ENCODE results near the gene MTERF1.
"Not testable (repeated sequence)": the region's sequence is repeated elsewhere in the genome, so short reads cannot be mapped to it uniquely, and the experiment has no call there.

Gene MTERF1

DNA sequence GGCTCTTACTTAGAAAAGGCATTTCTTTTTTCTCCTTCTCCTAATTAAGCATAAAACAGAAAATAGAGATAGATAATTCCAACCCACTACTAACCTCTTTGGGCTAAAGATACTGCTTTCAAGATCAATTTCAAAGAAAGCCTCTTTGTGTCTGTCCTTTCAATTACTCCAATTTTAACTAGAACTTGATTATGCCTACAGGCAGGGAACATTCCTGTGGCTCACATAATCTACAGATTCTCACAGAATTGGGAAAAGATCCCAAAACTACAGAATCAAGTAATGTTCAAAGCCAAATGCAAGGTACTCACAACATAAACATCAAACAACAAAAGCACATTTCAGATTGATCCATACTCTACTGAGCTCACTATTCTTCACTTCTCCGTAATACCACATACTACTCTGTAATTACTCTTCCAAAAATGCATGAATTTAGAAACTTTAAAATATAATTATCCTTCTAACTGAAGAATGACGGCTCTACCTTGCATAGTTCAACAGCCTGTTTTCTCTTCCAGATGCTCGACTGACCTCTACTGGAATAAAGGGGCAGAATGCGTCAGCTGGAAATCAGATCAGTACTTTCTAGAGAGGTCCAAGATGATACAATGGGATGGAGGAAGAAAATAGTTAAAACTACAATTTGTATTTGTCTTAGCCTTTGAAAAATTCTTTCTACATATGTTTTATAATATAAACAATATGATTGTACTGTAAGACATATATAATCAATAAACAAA is 3.9 kb downstream of the MTERF1 start:
- peaks cover 24% of the 10 kb centered on the region for H3K36me3 ChIP-seq (ENCODE audit: control insufficient read depth, insufficient read depth, low read length, severe bottlenecking)
- peaks cover 22% of the 10 kb centered on the region for H3K4me1 ChIP-seq (ENCODE audit: control insufficient read depth, insufficient read depth, low read length)
- H3K4me3 ChIP-seq (ENCODE audit: low read length) = no peak overlapping the region
- H3K9me3 ChIP-seq (ENCODE audit: control insufficient read depth, low read length) = no peaks in the 10 kb centered on the region
- H3K9ac ChIP-seq (ENCODE audit: low read length) = peak overlapping the region; percentile 8
- no peaks in the 10 kb centered on the region for H3K27me3 ChIP-seq (replicated peaks; ENCODE audit: control insufficient read depth, insufficient read depth, low read length)
- DNase-seq (ENCODE audit: low read depth) = peak; percentile 70

DNA sequence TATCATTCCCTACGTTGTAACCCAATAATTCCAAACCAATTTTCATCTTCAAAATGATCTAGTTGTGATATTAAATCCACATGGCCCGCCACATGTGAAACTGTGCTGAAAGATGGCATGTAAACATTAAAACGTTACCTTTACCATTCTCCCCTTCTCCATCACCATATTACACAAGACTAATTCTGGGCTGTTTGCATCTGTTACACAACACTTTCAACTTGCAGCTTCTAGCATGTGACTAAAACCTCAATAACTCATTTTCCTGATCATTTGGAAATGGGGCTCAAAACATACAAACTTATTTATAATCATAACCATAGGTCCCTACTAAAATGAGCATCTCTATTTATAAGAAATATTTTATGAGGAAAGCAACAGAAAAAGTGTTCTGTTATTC is 4.7 kb downstream of the MTERF1 start:
- H3K9ac ChIP-seq (ENCODE audit: low read length) = no peak overlapping the region
- H3K36me3 ChIP-seq (ENCODE audit: control insufficient read depth, insufficient read depth, low read length, severe bottlenecking) = peaks cover 25% of the 10 kb centered on the region
- no peak overlapping the region for H3K4me3 ChIP-seq (ENCODE audit: low read length)
- no peaks in the 10 kb centered on the region for H3K27me3 ChIP-seq (replicated peaks; ENCODE audit: control insufficient read depth, insufficient read depth, low read length)
- H3K9me3 ChIP-seq (ENCODE audit: control insufficient read depth, low read length) = no peaks in the 10 kb centered on the region
- DNase-seq (ENCODE audit: low read depth) = peak; percentile 45
- peaks cover 22% of the 10 kb centered on the region for H3K4me1 ChIP-seq (ENCODE audit: control insufficient read depth, insufficient read depth, low read length)

DNA sequence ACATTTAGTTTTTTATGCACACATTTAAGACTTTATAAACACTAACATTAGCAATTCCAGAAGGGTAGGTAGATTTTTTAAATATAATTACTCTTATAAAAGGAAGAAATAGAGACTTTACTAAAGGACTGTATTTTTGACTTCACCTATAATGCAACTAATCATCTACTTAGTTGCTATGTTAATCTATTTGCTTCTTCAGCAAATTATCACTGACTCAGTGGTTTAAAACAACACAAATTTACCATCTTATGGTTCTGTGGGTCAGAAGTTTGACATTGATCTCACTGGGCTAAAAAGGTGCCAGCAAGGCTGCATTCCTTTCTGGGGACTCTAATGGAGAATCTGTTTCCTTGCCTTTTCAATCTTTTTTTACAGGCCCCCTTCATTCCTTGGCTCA is 7.6 kb downstream of the MTERF1 start:
- no peak overlapping the region for H3K4me3 ChIP-seq (ENCODE audit: low read length)
- no peaks in the 10 kb centered on the region for H3K9me3 ChIP-seq (ENCODE audit: control insufficient read depth, low read length)
- no peak overlapping the region for H3K9ac ChIP-seq (ENCODE audit: low read length)
- H3K4me1 ChIP-seq (ENCODE audit: control insufficient read depth, insufficient read depth, low read length) = peaks cover 11% of the 10 kb centered on the region
- H3K27me3 ChIP-seq (replicated peaks; ENCODE audit: control insufficient read depth, insufficient read depth, low read length) = no peaks in the 10 kb centered on the region
- peaks cover 30% of the 10 kb centered on the region for H3K36me3 ChIP-seq (ENCODE audit: control insufficient read depth, insufficient read depth, low read length, severe bottlenecking)
- no peak for DNase-seq (ENCODE audit: low read depth)

DNA sequence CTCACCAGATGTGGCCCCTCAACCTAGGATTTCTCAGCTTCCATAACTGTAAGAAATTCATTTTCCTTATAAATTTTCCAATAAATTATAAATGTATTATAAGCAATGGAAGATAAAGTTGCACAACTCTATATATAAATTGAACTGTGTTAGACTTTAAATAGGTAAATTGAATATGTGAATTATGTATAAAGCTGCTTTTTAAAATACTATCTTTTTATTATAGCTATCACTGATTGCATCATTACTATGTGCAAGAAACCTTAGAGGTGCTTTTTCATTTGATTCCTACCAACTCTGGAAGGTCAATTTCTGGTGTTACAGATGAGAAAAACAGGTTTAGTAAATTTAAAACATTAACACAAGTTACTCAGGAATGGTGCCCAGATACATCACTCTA is 8.4 kb downstream of the MTERF1 start:
- Histone ChIP-seq H3K4me1 (ENCODE audit: control insufficient read depth, insufficient read depth, low read length) (peaks cover 11% of the 10 kb centered on the region), H3K9me3 (ENCODE audit: control insufficient read depth, low read length) (no peaks in the 10 kb centered on the region), H3K27me3 (replicated peaks; ENCODE audit: control insufficient read depth, insufficient read depth, low read length) (no peaks in the 10 kb centered on the region), H3K9ac (ENCODE audit: low read length) (no peak overlapping the region), H3K4me3 (ENCODE audit: low read length) (no peak overlapping the region), H3K36me3 (ENCODE audit: control insufficient read depth, insufficient read depth, low read length, severe bottlenecking) (peaks cover 30% of the 10 kb centered on the region)
- DNase-seq (ENCODE audit: low read depth) = no peak

DNA sequence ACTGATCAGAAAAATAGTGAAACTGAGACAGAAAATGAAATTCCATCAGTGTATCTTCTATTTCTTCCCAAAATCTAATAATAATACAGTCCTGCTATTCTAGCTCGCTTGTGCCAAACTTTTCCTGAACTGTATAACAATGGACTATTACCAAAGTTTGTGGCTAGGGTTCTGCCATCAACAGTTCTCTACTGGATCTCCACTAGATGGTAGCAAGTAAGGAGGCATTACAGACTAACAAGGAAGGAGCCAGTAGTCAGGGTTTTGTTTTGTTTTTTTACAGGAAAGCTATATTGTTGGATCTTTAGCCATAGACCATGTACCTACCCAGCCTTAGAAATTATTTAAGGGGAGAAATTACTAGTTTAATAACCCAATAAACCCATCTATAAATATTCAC is 10.8 kb downstream of the MTERF1 start:
- no peaks in the 10 kb centered on the region for H3K4me1 ChIP-seq (ENCODE audit: control insufficient read depth, insufficient read depth, low read length)

DNA sequence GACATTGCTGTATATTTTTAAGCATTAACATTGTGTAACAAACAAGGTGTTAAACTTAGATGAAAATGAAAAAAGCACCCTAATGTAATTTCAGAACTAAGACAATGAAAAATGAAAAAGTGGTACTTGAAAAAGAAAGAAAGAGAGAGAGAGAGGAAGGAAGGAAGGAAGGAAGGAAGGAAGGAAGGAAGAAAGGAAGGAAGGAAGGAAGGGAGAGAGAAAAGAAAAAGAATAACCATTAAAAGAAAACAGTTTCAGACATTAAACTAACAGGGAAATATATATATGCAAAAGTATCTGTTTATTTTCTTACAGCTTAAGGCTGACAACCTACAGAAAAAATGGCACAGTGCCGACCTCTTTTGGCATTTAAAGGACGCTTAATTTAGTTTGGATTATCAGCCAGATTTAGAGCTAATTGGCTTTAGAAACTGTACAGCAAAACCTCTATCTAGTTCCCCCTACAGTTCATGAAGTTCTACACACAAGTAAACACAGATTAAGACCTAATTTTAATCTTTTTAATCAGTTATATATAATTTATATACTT is 13.8 kb downstream of the MTERF1 start:
- H3K4me3 ChIP-seq (ENCODE audit: low read length) = no peak overlapping the region
- no peaks in the 10 kb centered on the region for H3K9me3 ChIP-seq (ENCODE audit: control insufficient read depth, low read length)
- no peaks in the 10 kb centered on the region for H3K27me3 ChIP-seq (replicated peaks; ENCODE audit: control insufficient read depth, insufficient read depth, low read length)
- no peak overlapping the region for H3K9ac ChIP-seq (ENCODE audit: low read length)
- peaks cover 7% of the 10 kb centered on the region for H3K36me3 ChIP-seq (ENCODE audit: control insufficient read depth, insufficient read depth, low read length, severe bottlenecking)
- H3K4me1 ChIP-seq (ENCODE audit: control insufficient read depth, insufficient read depth, low read length) = no peaks in the 10 kb centered on the region
- DNase-seq (ENCODE audit: low read depth) = no peak

More for the DNA sequence above, 10.8 kb downstream of the MTERF1 start:
- no peak for DNase-seq (ENCODE audit: low read depth)
- H3K9me3 ChIP-seq (ENCODE audit: control insufficient read depth, low read length) = no peaks in the 10 kb centered on the region
- no peaks in the 10 kb centered on the region for H3K27me3 ChIP-seq (replicated peaks; ENCODE audit: control insufficient read depth, insufficient read depth, low read length)
- H3K36me3 ChIP-seq (ENCODE audit: control insufficient read depth, insufficient read depth, low read length, severe bottlenecking) = peaks cover 30% of the 10 kb centered on the region
- H3K9ac ChIP-seq (ENCODE audit: low read length) = no peak overlapping the region
- H3K4me3 ChIP-seq (ENCODE audit: low read length) = no peak overlapping the region

DNA sequence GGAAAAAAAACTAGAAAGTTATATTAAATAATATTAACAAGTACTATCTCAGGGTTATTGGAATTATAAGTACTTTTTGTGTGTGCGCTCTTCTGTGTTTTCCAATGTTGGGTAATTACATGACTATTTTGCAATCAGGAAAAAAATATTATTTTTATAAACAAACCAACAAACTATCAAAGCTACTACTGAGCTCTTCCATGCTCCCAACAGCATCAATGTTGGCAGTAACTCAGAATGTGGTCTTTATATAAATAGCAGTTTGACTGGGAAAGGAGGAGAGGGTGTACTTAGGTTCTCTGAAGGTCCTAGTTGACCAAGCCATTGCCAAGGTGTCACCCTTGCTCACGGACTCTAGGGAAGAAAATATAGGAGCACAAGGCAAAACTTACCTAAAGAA is 15.0 kb downstream of the MTERF1 start:
- no peak overlapping the region for H3K4me3 ChIP-seq (ENCODE audit: low read length)
- no peaks in the 10 kb centered on the region for H3K4me1 ChIP-seq (ENCODE audit: control insufficient read depth, insufficient read depth, low read length)
- no peak for DNase-seq (ENCODE audit: low read depth)

DNA sequence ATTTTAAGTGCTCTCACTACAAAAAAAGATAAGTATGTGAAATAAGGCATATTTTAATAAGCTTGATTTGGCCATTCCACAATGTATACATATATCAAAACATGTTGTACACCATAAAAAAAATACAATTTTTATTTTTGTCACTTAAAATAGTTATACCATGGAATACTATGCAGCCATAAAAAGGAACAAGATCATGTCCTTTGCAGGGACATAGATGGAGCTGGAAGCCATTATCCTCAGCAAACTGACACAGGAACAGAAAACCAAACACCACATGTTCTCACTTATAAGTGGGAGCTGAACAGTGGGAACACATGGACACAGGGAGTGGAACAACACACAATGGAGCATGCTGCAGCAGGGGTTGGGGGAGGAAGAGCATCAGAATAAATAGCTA is 15.9 kb downstream of the MTERF1 start:
- H3K4me3 ChIP-seq (ENCODE audit: low read length); H3K9ac ChIP-seq (ENCODE audit: low read length); DNase-seq (ENCODE audit: low read depth); H3K9me3 ChIP-seq (ENCODE audit: control insufficient read depth, low read length); H3K27me3 ChIP-seq (replicated peaks; ENCODE audit: control insufficient read depth, insufficient read depth, low read length); H3K36me3 ChIP-seq (ENCODE audit: control insufficient read depth, insufficient read depth, low read length, severe bottlenecking); H3K4me1 ChIP-seq (ENCODE audit: control insufficient read depth, insufficient read depth, low read length): not testable (repeated sequence)

More for the DNA sequence above, 15.0 kb downstream of the MTERF1 start:
- no peaks in the 10 kb centered on the region for H3K9me3 ChIP-seq (ENCODE audit: control insufficient read depth, low read length)
- H3K36me3 ChIP-seq (ENCODE audit: control insufficient read depth, insufficient read depth, low read length, severe bottlenecking) = peaks cover 6% of the 10 kb centered on the region
- no peaks in the 10 kb centered on the region for H3K27me3 ChIP-seq (replicated peaks; ENCODE audit: control insufficient read depth, insufficient read depth, low read length)
- H3K9ac ChIP-seq (ENCODE audit: low read length) = no peak overlapping the region

DNA sequence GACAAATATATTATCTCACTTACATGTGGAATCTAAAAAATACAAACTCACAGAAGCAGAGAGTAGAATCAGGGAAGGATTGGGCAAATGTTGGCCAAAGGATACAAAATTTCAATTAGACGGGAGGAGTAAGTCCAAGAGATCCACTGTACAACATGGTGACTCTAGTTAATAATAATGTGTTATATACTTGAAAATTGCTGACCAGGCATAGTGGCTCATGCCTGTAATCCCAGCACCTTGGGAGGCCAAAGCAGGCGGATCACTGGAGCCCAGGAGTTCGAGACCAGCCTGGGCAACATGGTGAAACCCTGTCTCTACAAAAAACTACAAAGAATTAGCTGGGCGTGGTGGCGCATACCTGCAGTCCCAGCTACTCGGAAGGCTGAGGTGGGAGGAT is 16.4 kb downstream of the MTERF1 start:
- Histone ChIP-seq H3K9ac (ENCODE audit: low read length) (no peak overlapping the region), H3K9me3 (ENCODE audit: control insufficient read depth, low read length) (no peaks in the 10 kb centered on the region), H3K4me3 (ENCODE audit: low read length) (no peak overlapping the region), H3K27me3 (replicated peaks; ENCODE audit: control insufficient read depth, insufficient read depth, low read length) (no peaks in the 10 kb centered on the region), H3K36me3 (ENCODE audit: control insufficient read depth, insufficient read depth, low read length, severe bottlenecking) (peaks cover 6% of the 10 kb centered on the region), H3K4me1 (ENCODE audit: control insufficient read depth, insufficient read depth, low read length) (no peaks in the 10 kb centered on the region)
- DNase-seq (ENCODE audit: low read depth) = no peak

DNA sequence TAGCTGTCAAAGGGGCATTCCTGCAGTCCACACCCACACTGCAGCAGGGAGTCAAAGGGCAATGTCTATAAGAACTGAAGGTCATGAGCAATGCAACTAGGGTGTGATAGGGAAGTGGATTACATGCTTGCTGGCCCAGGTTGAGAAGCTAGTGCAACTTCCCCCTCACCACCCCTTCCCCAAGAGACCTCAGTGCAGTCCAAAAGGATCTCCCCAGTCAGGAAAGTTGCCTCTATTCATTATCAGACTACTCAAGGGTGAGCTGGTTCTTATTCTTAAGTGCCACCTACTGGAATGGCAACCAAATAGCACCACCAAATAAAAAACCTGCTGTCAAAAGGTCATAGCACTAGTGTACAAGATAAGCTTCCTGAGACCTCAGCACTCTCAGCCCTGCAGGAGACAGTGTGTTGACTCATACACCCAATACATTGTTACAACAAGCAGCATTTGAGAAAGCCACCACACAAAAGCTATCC is 28.2 kb downstream of the MTERF1 start:
- H3K4me1 ChIP-seq (ENCODE audit: control insufficient read depth, insufficient read depth, low read length) = peaks cover 16% of the 10 kb centered on the region
- H3K27me3 ChIP-seq (replicated peaks; ENCODE audit: control insufficient read depth, insufficient read depth, low read length) = no peaks in the 10 kb centered on the region
- DNase-seq (ENCODE audit: low read depth) = no peak
- H3K36me3 ChIP-seq (ENCODE audit: control insufficient read depth, insufficient read depth, low read length, severe bottlenecking) = no peaks in the 10 kb centered on the region
- no peak overlapping the region for H3K9ac ChIP-seq (ENCODE audit: low read length)
- peaks cover 7% of the 10 kb centered on the region for H3K9me3 ChIP-seq (ENCODE audit: control insufficient read depth, low read length)
- no peak overlapping the region for H3K4me3 ChIP-seq (ENCODE audit: low read length)

DNA sequence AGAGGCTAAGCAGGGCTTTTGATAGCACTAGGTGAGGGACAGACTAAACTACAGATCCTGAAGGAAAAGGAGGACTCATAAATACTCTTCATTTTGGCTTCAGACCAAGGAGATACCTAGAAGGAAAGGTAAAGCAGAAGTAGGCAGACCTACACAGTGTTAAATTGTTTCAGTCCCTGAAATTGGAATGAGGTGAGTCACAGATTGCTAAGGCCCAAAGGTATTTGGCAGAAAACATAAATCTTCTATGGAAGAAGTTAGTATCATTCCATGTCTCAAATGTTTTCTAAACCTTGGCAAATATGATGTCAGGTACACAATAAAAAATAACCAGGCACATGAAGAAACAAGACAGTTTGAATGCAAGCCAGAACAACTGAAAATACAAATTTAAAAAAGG is 30.0 kb downstream of the MTERF1 start:
- DNase-seq (ENCODE audit: low read depth) = peak; percentile 19
- Histone ChIP-seq H3K27me3 (replicated peaks; ENCODE audit: control insufficient read depth, insufficient read depth, low read length) (no peaks in the 10 kb centered on the region), H3K36me3 (ENCODE audit: control insufficient read depth, insufficient read depth, low read length, severe bottlenecking) (no peaks in the 10 kb centered on the region), H3K9me3 (ENCODE audit: control insufficient read depth, low read length) (peaks cover 7% of the 10 kb centered on the region), H3K4me1 (ENCODE audit: control insufficient read depth, insufficient read depth, low read length) (peaks cover 32% of the 10 kb centered on the region), H3K4me3 (ENCODE audit: low read length) (no peak overlapping the region), H3K9ac (ENCODE audit: low read length) (no peak overlapping the region)
